HEK293 (cell line): Measurements from ENCODE around the gene FOXO6.

Source experiments
- CTCF ChIA-PET: fragments of 350-600 bp; formaldehyde crosslinking; extraction: SDS; loops from one replicate; lab custom pipeline; 2021; ENCODE audit warnings: antibody characterized with exemption; lab: Yijun Ruan, JAX
- POLR2A ChIA-PET: fragments of 300-600 bp; formaldehyde crosslinking; extraction: SDS; loops from one replicate; lab custom pipeline; 2020; ENCODE audit warnings: antibody characterized with exemption, inconsistent platforms; lab: Yijun Ruan, JAX
- H3K27ac ChIP-seq: fragments of 200-500 bp; sonication (Bioruptor generic); 2 replicates; pipeline ENCODE4 v1.5.1; 2014; ENCODE audit warnings: low read depth, low read length, control low read depth, inconsistent platforms; ENCODE audit errors: extremely low read depth
- H3K36me3 ChIP-seq, 2 experiments: fragments of 200-500 bp in 1 of 2; sonication (Bioruptor generic) in 1 of 2; 1 replicate in 1 of 2; 2 replicates in 1 of 2; pipeline ENCODE4 v1.5.1; 2014 to 2017; ENCODE audit warnings: inconsistent platforms in 2 of 2, low read length in 2 of 2; ENCODE audit not compliant: control insufficient read depth in 2 of 2, insufficient read depth in 1 of 2
- H3K4me1 ChIP-seq: fragments of 200-500 bp; sonication (Bioruptor generic); 2 replicates; pipeline ENCODE4 v1.5.1; 2014; ENCODE audit warnings: mild to moderate bottlenecking, low read length, inconsistent platforms; ENCODE audit not compliant: control insufficient read depth, insufficient read depth
- H3K4me3 ChIP-seq: 2 replicates; pipeline ENCODE4 v1.5.1; 2011; ENCODE audit warnings: low read depth, mild to moderate bottlenecking, control low read depth, low read length, moderate library complexity
- H3K9me3 ChIP-seq: fragments of 200-500 bp; sonication (Bioruptor generic); 2 replicates; pipeline ENCODE4 v1.5.1; 2014; ENCODE audit warnings: low read depth, low read length, inconsistent platforms; ENCODE audit not compliant: control insufficient read depth, insufficient read depth
- BCL11A ChIP-seq: fragments of 450-650 bp; formaldehyde crosslinking; IDR thresholded peaks from 2 replicates; pipeline ENCODE4 v1.5.1; 2016; ENCODE audit warnings: low read depth, missing biosample characterization, missing genetic modification characterization
- FEZF1 ChIP-seq: fragments of 450-650 bp; formaldehyde crosslinking; IDR thresholded peaks from 2 replicates; pipeline ENCODE4 v1.5.1; 2016; ENCODE audit warnings: missing biosample characterization, missing genetic modification characterization
- GLI2 ChIP-seq: fragments of 450-650 bp; formaldehyde crosslinking; IDR thresholded peaks from 2 replicates; pipeline ENCODE4; 2017; ENCODE audit warnings: missing biosample characterization, missing genetic modification characterization, low read depth, borderline replicate concordance
- ZBTB6 ChIP-seq: fragments of 450-650 bp; formaldehyde crosslinking; IDR thresholded peaks from 2 replicates; pipeline ENCODE4 v1.5.1; 2017; ENCODE audit warnings: missing biosample characterization, missing genetic modification characterization
- ZFHX2 ChIP-seq: fragments of 450-650 bp; formaldehyde crosslinking; conservative IDR thresholded peaks from 2 replicates; pipeline ENCODE4 v1.5.1; 2016; ENCODE audit warnings: missing biosample characterization, missing genetic modification characterization
- ZFP69B ChIP-seq: fragments of 450-650 bp; formaldehyde crosslinking; IDR thresholded peaks from 2 replicates; pipeline ENCODE4 v1.5.1; 2016; ENCODE audit warnings: missing biosample characterization, missing genetic modification characterization
- ZNF114 ChIP-seq: fragments of 450-650 bp; formaldehyde crosslinking; IDR thresholded peaks from 2 replicates; pipeline ENCODE4 v1.5.0; 2017; ENCODE audit warnings: missing biosample characterization, missing genetic modification characterization
- ZNF132 ChIP-seq: fragments of 450-650 bp; formaldehyde crosslinking; IDR thresholded peaks from 2 replicates; pipeline ENCODE4 v1.5.1; 2017; ENCODE audit warnings: missing biosample characterization, missing genetic modification characterization, borderline replicate concordance
- ZNF184 ChIP-seq: fragments of 450-650 bp; IDR thresholded peaks from 2 replicates; pipeline ENCODE4 v1.5.1; 2018; ENCODE audit warnings: missing biosample characterization, mild to moderate bottlenecking, missing genetic modification characterization
- ZNF23 ChIP-seq: fragments of 450-650 bp; formaldehyde crosslinking; IDR thresholded peaks from 2 replicates; pipeline ENCODE4 v1.5.1; 2016; ENCODE audit warnings: missing biosample characterization, missing genetic modification characterization, borderline replicate concordance
- ZNF391 ChIP-seq: fragments of 450-650 bp; formaldehyde crosslinking; IDR thresholded peaks from 2 replicates; pipeline ENCODE4 v1.5.1; 2016; ENCODE audit warnings: low read depth, missing biosample characterization, missing genetic modification characterization, borderline replicate concordance
- ZNF423 ChIP-seq: fragments of 450-650 bp; formaldehyde crosslinking; IDR thresholded peaks from 2 replicates; pipeline ENCODE4 v1.5.1; 2016; ENCODE audit warnings: missing biosample characterization, missing genetic modification characterization
- ZNF433 ChIP-seq: fragments of 450-650 bp; formaldehyde crosslinking; IDR thresholded peaks from 2 replicates; pipeline ENCODE4 v1.5.1; 2016; ENCODE audit warnings: missing biosample characterization, missing genetic modification characterization, low read depth
- ZNF555 ChIP-seq: fragments of 450-650 bp; formaldehyde crosslinking; conservative IDR thresholded peaks from 2 replicates; pipeline ENCODE4 v1.5.1; 2017; ENCODE audit warnings: missing biosample characterization, mild to moderate bottlenecking, missing genetic modification characterization, inconsistent platforms
- ZNF596 ChIP-seq: fragments of 450-650 bp; IDR thresholded peaks from 2 replicates; pipeline ENCODE4 v1.5.0; 2018; ENCODE audit warnings: missing biosample characterization, mild to moderate bottlenecking, missing genetic modification characterization, moderate library complexity
- ZNF621 ChIP-seq: fragments of 450-650 bp; formaldehyde crosslinking; IDR thresholded peaks from 2 replicates; pipeline ENCODE4 v1.5.1; 2017; ENCODE audit warnings: missing biosample characterization, missing genetic modification characterization
- ZNF623 ChIP-seq: fragments of 450-650 bp; formaldehyde crosslinking; IDR thresholded peaks from 2 replicates; pipeline ENCODE4 v1.5.1; 2016; ENCODE audit warnings: missing biosample characterization, missing genetic modification characterization
- ZNF707 ChIP-seq: fragments of 450-650 bp; formaldehyde crosslinking; IDR thresholded peaks from 2 replicates; pipeline ENCODE4 v1.5.1; 2016; ENCODE audit warnings: missing biosample characterization, missing genetic modification characterization
- ZNF791 ChIP-seq: fragments of 450-650 bp; formaldehyde crosslinking; IDR thresholded peaks from 2 replicates; pipeline ENCODE4 v1.5.1; 2016; ENCODE audit warnings: missing biosample characterization, missing genetic modification characterization
- ZNF830 ChIP-seq: fragments of 450-650 bp; IDR thresholded peaks from 2 replicates; pipeline ENCODE4 v1.5.0; 2018; ENCODE audit warnings: missing biosample characterization, missing genetic modification characterization, low read depth, mild to moderate bottlenecking, moderate library complexity
- ZNF843 ChIP-seq: fragments of 450-650 bp; formaldehyde crosslinking; IDR thresholded peaks from 2 replicates; pipeline ENCODE4 v1.5.1; 2016; ENCODE audit warnings: missing biosample characterization, missing genetic modification characterization
- TF ChIP-seq, protein P1 (sequence below): IDR thresholded peaks from 2 replicates; pipeline ENCODE4 v1.6.1; 2011; ENCODE audit warnings: mild to moderate bottlenecking, low read depth, low read length, borderline replicate concordance
- TF ChIP-seq, protein P2 (sequence below): fragments of 450-650 bp; formaldehyde crosslinking; IDR thresholded peaks from 2 replicates; pipeline ENCODE4 v1.5.1; 2016; ENCODE audit warnings: missing biosample characterization, missing genetic modification characterization
- TF ChIP-seq, protein P3 (sequence below): fragments of 450-650 bp; formaldehyde crosslinking; IDR thresholded peaks from 2 replicates; pipeline ENCODE4 v1.5.1; 2016; ENCODE audit warnings: missing biosample characterization, missing genetic modification characterization
- TF ChIP-seq, protein P4 (sequence below): fragments of 450-650 bp; formaldehyde crosslinking; IDR thresholded peaks from 2 replicates; pipeline ENCODE4 v1.5.1; 2017; ENCODE audit warnings: missing biosample characterization, missing genetic modification characterization

Gene FOXO6

DNA sequence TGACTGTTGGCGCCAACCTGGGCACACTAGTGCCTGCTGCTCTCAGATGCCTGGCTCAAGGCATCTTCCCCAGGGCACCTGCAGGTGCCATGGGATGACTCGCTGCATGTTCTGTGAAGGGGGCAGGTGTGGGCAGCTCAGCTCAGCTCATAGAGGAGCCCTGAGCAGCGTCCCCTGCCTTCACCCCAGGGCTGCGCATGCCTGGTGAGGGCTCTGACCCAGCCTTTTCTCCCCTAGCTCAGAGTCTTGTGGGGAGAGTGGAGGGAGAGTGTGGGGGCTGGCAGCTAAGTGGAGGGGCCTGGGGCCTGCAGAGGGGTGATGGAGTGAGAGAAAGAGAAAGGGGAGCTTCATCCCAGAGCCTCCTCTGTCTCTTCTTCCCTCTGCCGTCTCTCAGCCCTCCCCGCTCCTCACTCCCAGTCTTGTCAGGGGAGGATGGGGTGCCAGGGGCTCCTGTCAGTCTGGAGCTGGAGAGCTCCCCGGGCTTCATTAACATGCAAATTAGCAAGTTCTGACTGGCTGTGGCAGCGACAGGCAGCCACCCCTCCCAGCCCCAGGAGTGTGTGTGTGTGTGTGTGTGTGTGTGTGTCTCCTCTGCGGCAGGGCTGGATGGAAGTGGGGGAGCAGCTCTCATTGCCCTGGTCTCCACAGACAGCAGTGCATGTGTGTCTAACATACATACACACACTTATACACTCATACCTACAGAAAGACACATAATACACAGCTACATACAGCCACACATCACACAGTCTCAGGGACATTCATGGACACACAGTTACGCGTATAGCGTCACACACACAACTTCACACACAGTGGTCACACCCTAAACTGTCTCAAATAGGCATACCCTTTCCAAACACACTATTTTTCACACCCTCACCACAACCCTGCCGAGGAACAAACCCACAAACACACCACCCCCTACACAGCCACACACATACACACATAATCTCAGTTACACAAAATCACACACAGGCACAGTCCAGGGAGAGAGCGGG lies 34.0 kb downstream of the FOXO6 start (continued):
- TF ChIP-seq, protein P1, sequence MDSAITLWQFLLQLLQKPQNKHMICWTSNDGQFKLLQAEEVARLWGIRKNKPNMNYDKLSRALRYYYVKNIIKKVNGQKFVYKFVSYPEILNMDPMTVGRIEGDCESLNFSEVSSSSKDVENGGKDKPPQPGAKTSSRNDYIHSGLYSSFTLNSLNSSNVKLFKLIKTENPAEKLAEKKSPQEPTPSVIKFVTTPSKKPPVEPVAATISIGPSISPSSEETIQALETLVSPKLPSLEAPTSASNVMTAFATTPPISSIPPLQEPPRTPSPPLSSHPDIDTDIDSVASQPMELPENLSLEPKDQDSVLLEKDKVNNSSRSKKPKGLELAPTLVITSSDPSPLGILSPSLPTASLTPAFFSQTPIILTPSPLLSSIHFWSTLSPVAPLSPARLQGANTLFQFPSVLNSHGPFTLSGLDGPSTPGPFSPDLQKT: no peak
- no peak for TF ChIP-seq ZNF391 (tag by site-specific recombination)

- H3K36me3 ChIP-seq: no peaks in the 10 kb centered on the region
- no peaks in the 10 kb centered on the region for H3K9me3 ChIP-seq
- H3K27ac ChIP-seq: no peak overlapping the region
- no peak for TF ChIP-seq ZNF555 (tag by site-specific recombination)
- TF ChIP-seq ZFP69B: no peak
- TF ChIP-seq ZNF423: no peak
- no peak for TF ChIP-seq ZNF596
- no peak for TF ChIP-seq ZNF132 (tag by site-specific recombination)
- no peak for TF ChIP-seq ZNF707 (tag by site-specific recombination)
- TF ChIP-seq ZNF433 (tag by site-specific recombination): no peak
- ChIA-PET POLR2A (no interaction called here), CTCF (no interaction called here)
- no peaks in the 10 kb centered on the region for H3K4me1 ChIP-seq
- no peak overlapping the region for H3K4me3 ChIP-seq
These were observed 34.9 kb downstream of the FOXO6 start for GRCh38 chr1:41396084-41396483.

GRCh38 chr1:41397020-41397419 lies 35.8 kb downstream of the FOXO6 start:
- POLR2A ChIA-PET: no interaction called here
- Histone ChIP-seq H3K9me3 (no peaks in the 10 kb centered on the region), H3K4me1 (no peaks in the 10 kb centered on the region), H3K27ac (no peak overlapping the region), H3K4me3 (no peak overlapping the region), H3K36me3 (no peaks in the 10 kb centered on the region)
- CTCF ChIA-PET: interaction anchor here (1.1 kb wide), 1 partner anchor 36 kb away, joined by 3 read pairs; no protein-coding TSS in a partner anchor
- TF ChIP-seq BCL11A (tag by site-specific recombination) (no peak), FEZF1 (tag by site-specific recombination) (no peak), ZNF791 (tag by site-specific recombination) (no peak), ZFHX2 (no peak), ZNF114 (no peak), ZBTB6 (no peak), ZNF843 (tag by site-specific recombination) (no peak), ZNF830 (tag by site-specific recombination) (no peak), ZNF623 (tag by site-specific recombination) (no peak), ZNF184 (tag by site-specific recombination) (no peak), ZNF23 (no peak), ZNF621 (tag by site-specific recombination) (no peak), GLI2 (no peak)
- TF ChIP-seq, protein P2, sequence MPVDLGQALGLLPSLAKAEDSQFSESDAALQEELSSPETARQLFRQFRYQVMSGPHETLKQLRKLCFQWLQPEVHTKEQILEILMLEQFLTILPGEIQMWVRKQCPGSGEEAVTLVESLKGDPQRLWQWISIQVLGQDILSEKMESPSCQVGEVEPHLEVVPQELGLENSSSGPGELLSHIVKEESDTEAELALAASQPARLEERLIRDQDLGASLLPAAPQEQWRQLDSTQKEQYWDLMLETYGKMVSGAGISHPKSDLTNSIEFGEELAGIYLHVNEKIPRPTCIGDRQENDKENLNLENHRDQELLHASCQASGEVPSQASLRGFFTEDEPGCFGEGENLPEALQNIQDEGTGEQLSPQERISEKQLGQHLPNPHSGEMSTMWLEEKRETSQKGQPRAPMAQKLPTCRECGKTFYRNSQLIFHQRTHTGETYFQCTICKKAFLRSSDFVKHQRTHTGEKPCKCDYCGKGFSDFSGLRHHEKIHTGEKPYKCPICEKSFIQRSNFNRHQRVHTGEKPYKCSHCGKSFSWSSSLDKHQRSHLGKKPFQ: no peak
- TF ChIP-seq, protein P3, sequence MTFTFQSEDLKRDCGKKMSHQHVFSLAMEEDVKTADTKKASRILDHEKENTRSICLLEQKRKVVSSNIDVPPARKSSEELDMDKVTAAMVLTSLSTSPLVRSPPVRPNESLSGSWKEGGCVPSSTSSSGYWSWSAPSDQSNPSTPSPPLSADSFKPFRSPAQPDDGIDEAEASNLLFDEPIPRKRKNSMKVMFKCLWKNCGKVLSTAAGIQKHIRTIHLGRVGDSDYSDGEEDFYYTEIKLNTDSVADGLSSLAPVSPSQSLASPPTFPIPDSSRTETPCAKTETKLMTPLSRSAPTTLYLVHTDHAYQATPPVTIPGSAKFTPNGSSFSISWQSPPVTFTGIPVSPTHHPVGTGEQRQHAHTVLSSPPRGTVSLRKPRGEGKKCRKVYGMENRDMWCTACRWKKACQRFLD (tag by site-specific recombination): no peak
- TF ChIP-seq, protein P4, sequence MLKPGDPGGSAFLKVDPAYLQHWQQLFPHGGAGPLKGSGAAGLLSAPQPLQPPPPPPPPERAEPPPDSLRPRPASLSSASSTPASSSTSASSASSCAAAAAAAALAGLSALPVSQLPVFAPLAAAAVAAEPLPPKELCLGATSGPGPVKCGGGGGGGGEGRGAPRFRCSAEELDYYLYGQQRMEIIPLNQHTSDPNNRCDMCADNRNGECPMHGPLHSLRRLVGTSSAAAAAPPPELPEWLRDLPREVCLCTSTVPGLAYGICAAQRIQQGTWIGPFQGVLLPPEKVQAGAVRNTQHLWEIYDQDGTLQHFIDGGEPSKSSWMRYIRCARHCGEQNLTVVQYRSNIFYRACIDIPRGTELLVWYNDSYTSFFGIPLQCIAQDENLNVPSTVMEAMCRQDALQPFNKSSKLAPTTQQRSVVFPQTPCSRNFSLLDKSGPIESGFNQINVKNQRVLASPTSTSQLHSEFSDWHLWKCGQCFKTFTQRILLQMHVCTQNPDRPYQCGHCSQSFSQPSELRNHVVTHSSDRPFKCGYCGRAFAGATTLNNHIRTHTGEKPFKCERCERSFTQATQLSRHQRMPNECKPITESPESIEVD (tag by site-specific recombination): no peak
